ENCODE data around the gene NBPF9. TPM values are rescaled to one million over a fixed set of nuclear protein-coding genes. Genes with fewer than 3 reads are reported as not detected.
"Not testable (repeated sequence)": the region's sequence is repeated elsewhere in the genome, so short reads cannot be mapped to it uniquely, and the experiment has no call there.

Gene NBPF9
- total and polyA plus RNA-seq, 2 donors from 2014 or later: 5.3 to 17.8 TPM

GRCh38 chr1:149043056-149043455, 60.3 kb downstream of the NBPF9 start:
- H3K9me3 ChIP-seq (ENCODE audit: control insufficient read depth in 2 of 3, insufficient read depth in 1 of 3, low read length in 3 of 3); H3K4me1 ChIP-seq (ENCODE audit: control insufficient read depth in 2 of 3, insufficient read depth in 2 of 3, low read depth in 1 of 3, low read length in 3 of 3); H3K4me3 ChIP-seq (ENCODE audit: low read length in 3 of 3); intact Hi-C loops (cut with DNase I); H3K36me3 ChIP-seq (ENCODE audit: control insufficient read depth in 2 of 3, insufficient read depth in 3 of 3, low read length in 3 of 3); H3K27me3 ChIP-seq (ENCODE audit: control insufficient read depth, insufficient read depth, low read length); FAIRE-seq; H3K27ac ChIP-seq (ENCODE audit: low read depth in 2 of 2, low read length in 2 of 2); H3K9ac ChIP-seq (ENCODE audit: low read length in 3 of 3); DNase-seq: not testable (repeated sequence)

GRCh38 chr1:149033916-149034315, 69.4 kb downstream of the NBPF9 start:
- H3K9me3 ChIP-seq (ENCODE audit: control insufficient read depth in 2 of 3, insufficient read depth in 1 of 3, low read length in 3 of 3); DNase-seq; H3K4me1 ChIP-seq (ENCODE audit: control insufficient read depth in 2 of 3, insufficient read depth in 2 of 3, low read depth in 1 of 3, low read length in 3 of 3); H3K4me3 ChIP-seq (ENCODE audit: low read length in 3 of 3); H3K36me3 ChIP-seq (ENCODE audit: control insufficient read depth in 2 of 3, insufficient read depth in 3 of 3, low read length in 3 of 3); H3K9ac ChIP-seq (ENCODE audit: low read length in 3 of 3); H3K27me3 ChIP-seq (ENCODE audit: control insufficient read depth, insufficient read depth, low read length); H3K27ac ChIP-seq (ENCODE audit: low read depth in 2 of 2, low read length in 2 of 2); FAIRE-seq; intact Hi-C loops (cut with DNase I): not testable (repeated sequence)

- DNase-seq; H3K9me3 ChIP-seq (ENCODE audit: control insufficient read depth in 2 of 3, insufficient read depth in 1 of 3, low read length in 3 of 3); H3K4me1 ChIP-seq (ENCODE audit: control insufficient read depth in 2 of 3, insufficient read depth in 2 of 3, low read depth in 1 of 3, low read length in 3 of 3); H3K27me3 ChIP-seq (ENCODE audit: control insufficient read depth, insufficient read depth, low read length); H3K4me3 ChIP-seq (ENCODE audit: low read length in 3 of 3); FAIRE-seq; intact Hi-C loops (cut with DNase I); H3K9ac ChIP-seq (ENCODE audit: low read length in 3 of 3); H3K36me3 ChIP-seq (ENCODE audit: control insufficient read depth in 2 of 3, insufficient read depth in 3 of 3, low read length in 3 of 3); H3K27ac ChIP-seq (ENCODE audit: low read depth in 2 of 2, low read length in 2 of 2): not testable (repeated sequence)
Observed at GRCh38 chr1:149024327-149024726, 79.0 kb downstream of the NBPF9 start.

GRCh38 chr1:149018577-149018976, 84.8 kb downstream of the NBPF9 start:
- intact Hi-C loops (cut with DNase I); H3K27ac ChIP-seq (ENCODE audit: low read depth in 2 of 2, low read length in 2 of 2); H3K4me3 ChIP-seq (ENCODE audit: low read length in 3 of 3); DNase-seq; H3K36me3 ChIP-seq (ENCODE audit: control insufficient read depth in 2 of 3, insufficient read depth in 3 of 3, low read length in 3 of 3); H3K4me1 ChIP-seq (ENCODE audit: control insufficient read depth in 2 of 3, insufficient read depth in 2 of 3, low read depth in 1 of 3, low read length in 3 of 3); H3K27me3 ChIP-seq (ENCODE audit: control insufficient read depth, insufficient read depth, low read length); H3K9ac ChIP-seq (ENCODE audit: low read length in 3 of 3); FAIRE-seq; H3K9me3 ChIP-seq (ENCODE audit: control insufficient read depth in 2 of 3, insufficient read depth in 1 of 3, low read length in 3 of 3): not testable (repeated sequence)

GRCh38 chr1:149016626-149017025, 86.7 kb downstream of the NBPF9 start:
- FAIRE-seq; H3K27me3 ChIP-seq (ENCODE audit: control insufficient read depth, insufficient read depth, low read length); intact Hi-C loops (cut with DNase I); H3K9ac ChIP-seq (ENCODE audit: low read length in 3 of 3); H3K27ac ChIP-seq (ENCODE audit: low read depth in 2 of 2, low read length in 2 of 2); H3K4me1 ChIP-seq (ENCODE audit: control insufficient read depth in 2 of 3, insufficient read depth in 2 of 3, low read depth in 1 of 3, low read length in 3 of 3); H3K36me3 ChIP-seq (ENCODE audit: control insufficient read depth in 2 of 3, insufficient read depth in 3 of 3, low read length in 3 of 3); H3K4me3 ChIP-seq (ENCODE audit: low read length in 3 of 3); DNase-seq; H3K9me3 ChIP-seq (ENCODE audit: control insufficient read depth in 2 of 3, insufficient read depth in 1 of 3, low read length in 3 of 3): not testable (repeated sequence)

GRCh38 chr1:149015522-149015921, 87.8 kb downstream of the NBPF9 start:
- intact Hi-C loops (cut with DNase I); H3K4me1 ChIP-seq (ENCODE audit: control insufficient read depth in 2 of 3, insufficient read depth in 2 of 3, low read depth in 1 of 3, low read length in 3 of 3); H3K27ac ChIP-seq (ENCODE audit: low read depth in 2 of 2, low read length in 2 of 2); H3K27me3 ChIP-seq (ENCODE audit: control insufficient read depth, insufficient read depth, low read length); H3K4me3 ChIP-seq (ENCODE audit: low read length in 3 of 3); DNase-seq; H3K36me3 ChIP-seq (ENCODE audit: control insufficient read depth in 2 of 3, insufficient read depth in 3 of 3, low read length in 3 of 3); H3K9me3 ChIP-seq (ENCODE audit: control insufficient read depth in 2 of 3, insufficient read depth in 1 of 3, low read length in 3 of 3); H3K9ac ChIP-seq (ENCODE audit: low read length in 3 of 3); FAIRE-seq: not testable (repeated sequence)

GRCh38 chr1:149013513-149013912, 89.8 kb downstream of the NBPF9 start:
- H3K9ac ChIP-seq (ENCODE audit: low read length in 3 of 3); H3K36me3 ChIP-seq (ENCODE audit: control insufficient read depth in 2 of 3, insufficient read depth in 3 of 3, low read length in 3 of 3); H3K27me3 ChIP-seq (ENCODE audit: control insufficient read depth, insufficient read depth, low read length); H3K4me3 ChIP-seq (ENCODE audit: low read length in 3 of 3); FAIRE-seq; H3K4me1 ChIP-seq (ENCODE audit: control insufficient read depth in 2 of 3, insufficient read depth in 2 of 3, low read depth in 1 of 3, low read length in 3 of 3); H3K9me3 ChIP-seq (ENCODE audit: control insufficient read depth in 2 of 3, insufficient read depth in 1 of 3, low read length in 3 of 3); H3K27ac ChIP-seq (ENCODE audit: low read depth in 2 of 2, low read length in 2 of 2); intact Hi-C loops (cut with DNase I): not testable (repeated sequence)
- peak in 1 of 5 donors; percentile 4 for DNase-seq

GRCh38 chr1:149012599-149012998, 90.8 kb downstream of the NBPF9 start:
- H3K9ac ChIP-seq (ENCODE audit: low read length in 3 of 3); H3K4me3 ChIP-seq (ENCODE audit: low read length in 3 of 3); H3K27me3 ChIP-seq (ENCODE audit: control insufficient read depth, insufficient read depth, low read length); H3K36me3 ChIP-seq (ENCODE audit: control insufficient read depth in 2 of 3, insufficient read depth in 3 of 3, low read length in 3 of 3); intact Hi-C loops (cut with DNase I); H3K4me1 ChIP-seq (ENCODE audit: control insufficient read depth in 2 of 3, insufficient read depth in 2 of 3, low read depth in 1 of 3, low read length in 3 of 3); FAIRE-seq; H3K27ac ChIP-seq (ENCODE audit: low read depth in 2 of 2, low read length in 2 of 2); H3K9me3 ChIP-seq (ENCODE audit: control insufficient read depth in 2 of 3, insufficient read depth in 1 of 3, low read length in 3 of 3); DNase-seq: not testable (repeated sequence)

GRCh38 chr1:149009761-149010160, 93.6 kb downstream of the NBPF9 start:
- H3K9ac ChIP-seq (ENCODE audit: low read length in 3 of 3); H3K4me1 ChIP-seq (ENCODE audit: control insufficient read depth in 2 of 3, insufficient read depth in 2 of 3, low read depth in 1 of 3, low read length in 3 of 3); FAIRE-seq; H3K4me3 ChIP-seq (ENCODE audit: low read length in 3 of 3); H3K27me3 ChIP-seq (ENCODE audit: control insufficient read depth, insufficient read depth, low read length); H3K27ac ChIP-seq (ENCODE audit: low read depth in 2 of 2, low read length in 2 of 2); intact Hi-C loops (cut with DNase I); H3K36me3 ChIP-seq (ENCODE audit: control insufficient read depth in 2 of 3, insufficient read depth in 3 of 3, low read length in 3 of 3); H3K9me3 ChIP-seq (ENCODE audit: control insufficient read depth in 2 of 3, insufficient read depth in 1 of 3, low read length in 3 of 3): not testable (repeated sequence)
- peak in 1 of 5 donors; percentile 18 for DNase-seq

Data from kidney (tissue), 11 donors.